SK-N-SH treated with all-trans-retinoic acid at 6 μM for 48 hours (cell line): ENCODE measurements around the gene CISD3.

Experiments
- ESRRG ChIP-seq: fragments of 250-450 bp; sonication (Bioruptor Pico); IDR thresholded peaks from 2 replicates; pipeline ENCODE4 v1.6.1; 2021; ENCODE audit warnings: mild to moderate bottlenecking
- PATZ1 ChIP-seq: fragments of 250-450 bp; sonication (Bioruptor Pico); IDR thresholded peaks from 2 replicates; pipeline ENCODE4 v1.8.0; 2020; ENCODE audit warnings: mild to moderate bottlenecking, moderate library complexity, borderline replicate concordance
- PPARA ChIP-seq: fragments of 250-450 bp; sonication (Bioruptor Pico); IDR thresholded peaks from 2 replicates; pipeline ENCODE4 v1.5.0; 2020; ENCODE audit warnings: mild to moderate bottlenecking, borderline replicate concordance
- ZNF8 ChIP-seq: fragments of 450-650 bp; formaldehyde crosslinking; IDR thresholded peaks from 2 replicates; pipeline ENCODE4 v1.5.0; 2020; ENCODE audit warnings: mild to moderate bottlenecking, moderate library complexity

DNA sequence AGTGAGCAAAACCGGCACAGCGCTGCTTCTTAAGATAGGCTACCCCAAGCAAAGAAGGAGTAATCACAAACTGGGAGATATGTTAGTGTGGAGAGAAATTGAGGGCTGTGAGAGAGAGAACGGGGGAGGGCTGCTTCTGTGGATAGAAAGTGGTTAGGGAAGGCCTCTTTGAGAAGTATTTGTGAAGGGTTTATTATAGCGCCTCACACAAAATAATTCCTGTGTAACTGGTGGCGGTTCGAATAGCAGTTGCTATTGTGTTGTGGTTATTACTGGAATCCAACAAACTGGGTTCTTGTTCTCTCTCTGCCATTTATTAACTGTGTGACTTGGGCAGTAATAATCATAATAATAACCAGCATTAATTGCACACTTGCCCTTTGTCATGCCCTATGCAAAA, 9.2 kb upstream of the CISD3 start:
- TF ChIP-seq ESRRG (CRISPR knock-in tag) (no peak), PPARA (CRISPR knock-in tag) (no peak), ZNF8 (no peak), PATZ1 (CRISPR knock-in tag) (no peak)
